HCT116 (cell line): ENCODE data around the gene TMCC1. TPM values are rescaled to one million over a fixed set of nuclear protein-coding genes. Genes with fewer than 3 reads are reported as not detected.

Experiments
- ATAC-seq: fragments of 200-7000 bp; cut with Tn5 transposase; 2 replicates; pipeline ENCODE4 v1.9.1; 2020; ENCODE audit warnings: mild to moderate bottlenecking, moderate library complexity
- BruUV-seq: library from RNA; stranded (reverse); fragments of 400-500 nt; replicated peaks from 2 replicates; lab custom pipeline; 2021; lab: Mats Ljungman, UMichigan
- CTCF ChIA-PET: fragments of 300-600 bp; sonication (Branson Sonifier 250); formaldehyde crosslinking; loops from one replicate; lab custom pipeline; 2021; ENCODE audit warnings: antibody characterized with exemption; lab: Charles Lee
- POLR2A ChIA-PET: fragments of 300-600, 350-600 bp; sonication (Branson Sonifier 250); formaldehyde crosslinking; loops from one replicate; lab custom pipeline; 2021; ENCODE audit warnings: antibody characterized with exemption; lab: Charles Lee
- RAD21 ChIA-PET, 2 experiments: fragments of 300-600 bp; sonication (Branson Sonifier 250); formaldehyde crosslinking; loops; one replicate each; lab custom pipeline; 2023; ENCODE audit warnings: low total read pairs in 2 of 2; ENCODE audit not compliant: uncharacterized antibody in 2 of 2, unreplicated experiment in 2 of 2, low non-redundant PET in 1 of 2; lab: Charles Lee
- DNase-seq: peaks from one replicate; pipeline ENCODE4 v3.0.0-alpha.2; 2010; ENCODE audit warnings: low read depth, low spot score
- H2AFZ ChIP-seq: fragments of 200-600 bp; shearing (Covaris generic), sonication (generic); 2 replicates; pipeline ENCODE4 v1.6.1; 2017; ENCODE audit warnings: low read depth, mixed run types, mixed read lengths, antibody characterized with exemption, low read length; ENCODE audit not compliant: poor library complexity, severe bottlenecking
- H3K27ac ChIP-seq: 2 replicates; pipeline ENCODE4 v1.5.1; 2012; ENCODE audit warnings: low read depth, low read length
- H3K27me3 ChIP-seq: fragments of 200-600 bp; sonication (generic); 2 replicates; pipeline ENCODE4 v1.6.1; 2016; ENCODE audit warnings: mixed run types, low read length, mixed read lengths; ENCODE audit not compliant: insufficient read depth
- H3K36me3 ChIP-seq, 2 experiments: fragments of 200-500 bp in 1 of 2; fragments of 200-600 bp in 1 of 2; sonication (Bioruptor generic) in 1 of 2; sonication (generic) in 1 of 2; 2 replicates each; pipeline versions ENCODE4 v1.5.1 to v1.6.1; 2014 to 2016; ENCODE audit warnings: low read length in 2 of 2, inconsistent platforms in 1 of 2, mixed read lengths in 1 of 2, mixed run types in 1 of 2; ENCODE audit not compliant: insufficient read depth in 2 of 2, control insufficient read depth in 1 of 2
- H3K4me1 ChIP-seq, 2 experiments: fragments of 200-600 bp in 1 of 2; sonication (generic) in 1 of 2; 2 replicates each; pipeline versions ENCODE4 v1.5.1 to v1.6.1; 2012 to 2017; ENCODE audit warnings: low read length in 2 of 2, inconsistent platforms in 1 of 2, mild to moderate bottlenecking in 1 of 2, mixed read lengths in 1 of 2, mixed run types in 1 of 2, moderate library complexity in 1 of 2; ENCODE audit not compliant: insufficient read depth in 2 of 2, control insufficient read depth in 1 of 2
- H3K4me2 ChIP-seq: fragments of 200-600 bp; sonication (generic); 2 replicates; pipeline ENCODE4 v1.6.1; 2017; ENCODE audit warnings: mixed run types, low read length, mixed read lengths
- H3K4me3 ChIP-seq, 2 experiments: fragments of 200-600 bp in 1 of 2; sonication (generic) in 1 of 2; replicated peaks in 1 of 2; 2 replicates each; pipeline ENCODE4 v1.5.1; 2011 to 2016; ENCODE audit warnings: low read length in 2 of 2, control low read depth in 1 of 2, low read depth in 1 of 2, mild to moderate bottlenecking in 1 of 2, mixed read lengths in 1 of 2, mixed run types in 1 of 2
- H3K79me2 ChIP-seq: fragments of 200-600 bp; sonication (generic); 2 replicates; pipeline ENCODE4 v1.6.1; 2017; ENCODE audit warnings: mild to moderate bottlenecking, mixed run types, low read length, moderate library complexity, mixed read lengths; ENCODE audit not compliant: insufficient read depth
- H3K9ac ChIP-seq: fragments of 200-600 bp; sonication (generic); 2 replicates; pipeline ENCODE4 v1.6.1; 2016; ENCODE audit warnings: low read length, mixed read lengths
- H3K9me2 ChIP-seq: fragments of 200-600 bp; sonication (generic), shearing (Covaris generic); 2 replicates; pipeline ENCODE4 v1.6.1; 2017; ENCODE audit warnings: mixed run types, mild to moderate bottlenecking, moderate library complexity; ENCODE audit not compliant: insufficient read depth
- H3K9me3 ChIP-seq, 2 experiments: fragments of 200-500 bp in 1 of 2; fragments of 200-600 bp in 1 of 2; sonication (Bioruptor generic) in 1 of 2; sonication (generic) in 1 of 2; 2 replicates each; pipeline ENCODE4 v1.6.1; 2014 to 2017; ENCODE audit warnings: low read length in 2 of 2, mixed read lengths in 2 of 2, inconsistent platforms in 1 of 2, low read depth in 1 of 2, mild to moderate bottlenecking in 1 of 2, mixed run types in 1 of 2, moderate library complexity in 1 of 2; ENCODE audit not compliant: control insufficient read depth in 1 of 2, insufficient read depth in 1 of 2
- H4K20me1 ChIP-seq: fragments of 200-600 bp; sonication (generic), shearing (Covaris generic); 2 replicates; pipeline ENCODE4 v1.6.1; 2017; ENCODE audit warnings: mixed run types, mild to moderate bottlenecking, moderate library complexity; ENCODE audit not compliant: insufficient read depth
- CEBPB ChIP-seq: IDR thresholded peaks from 2 replicates; pipeline ENCODE4 v1.6.1; 2012; ENCODE audit warnings: low read depth
- EGR1 ChIP-seq: IDR thresholded peaks from 2 replicates; pipeline ENCODE4 v1.6.1; 2012; ENCODE audit warnings: low read depth
- ELF1 ChIP-seq: IDR thresholded peaks from 2 replicates; pipeline ENCODE4 v1.6.1; 2012; ENCODE audit warnings: low read depth, borderline replicate concordance
- EZH2 ChIP-seq: fragments of 200-600 bp; sonication (generic); IDR thresholded peaks from 2 replicates; pipeline ENCODE4 v1.6.1; 2017; ENCODE audit warnings: antibody characterized with exemption, mixed run types
- FOSL1 ChIP-seq: IDR thresholded peaks from 2 replicates; pipeline ENCODE4 v1.6.1; 2012; ENCODE audit warnings: low read depth
- JUND ChIP-seq: IDR thresholded peaks from 2 replicates; pipeline ENCODE4 v1.6.1; 2012
- POLR2A ChIP-seq: IDR thresholded peaks from 2 replicates; pipeline ENCODE4 v1.7.0; 2011; ENCODE audit warnings: borderline replicate concordance; ENCODE audit not compliant: insufficient read depth, insufficient read length; ENCODE audit errors: extremely low read depth
- POLR2AphosphoS5 ChIP-seq: IDR thresholded peaks from 2 replicates; pipeline ENCODE4 v1.6.1; 2011; ENCODE audit warnings: mild to moderate bottlenecking, low read depth, low read length, moderate library complexity
- RAD21 ChIP-seq: IDR thresholded peaks from 2 replicates; pipeline ENCODE4 v1.6.1; 2012; ENCODE audit warnings: low read depth, mild to moderate bottlenecking
- SIN3A ChIP-seq: IDR thresholded peaks from 2 replicates; pipeline ENCODE4 v1.6.1; 2012; ENCODE audit warnings: low read depth
- SRF ChIP-seq: IDR thresholded peaks from 2 replicates; pipeline ENCODE4 v1.6.1; 2012; ENCODE audit warnings: low read depth
- TCF7L2 ChIP-seq: IDR thresholded peaks from 2 replicates; pipeline ENCODE4 v1.7.0; 2011; ENCODE audit warnings: borderline replicate concordance, inconsistent platforms; ENCODE audit not compliant: insufficient read depth, insufficient read length; ENCODE audit errors: extremely low read depth
- YY1 ChIP-seq: IDR thresholded peaks from 2 replicates; pipeline ENCODE4 v1.6.1; 2011; ENCODE audit warnings: low read length, low read depth, moderate library complexity, mild to moderate bottlenecking; ENCODE audit not compliant: insufficient replicate concordance; ENCODE audit errors: extremely low read depth
- ZFX ChIP-seq: fragments of 450-650 bp; IDR thresholded peaks from 2 replicates; pipeline ENCODE4 v1.6.1; 2017
- ZNF274 ChIP-seq: fragments of 200-500 bp; sonication (Bioruptor generic); IDR thresholded peaks from 2 replicates; pipeline ENCODE4 v1.6.1; 2014; ENCODE audit warnings: mild to moderate bottlenecking, low read depth, low read length, inconsistent platforms
- intact Hi-C: fragments of 100-400 bp; cut with micrococcal nuclease; formaldehyde crosslinking; loops from 2 replicates; pipeline ENCODE4 v1.10.0; 2022
- total RNA-seq: library from RNA; stranded (reverse); gene quantifications from one replicate; pipeline ENCODE4 v1.2.1, GENCODE V29; 2021; ENCODE audit not compliant: unreplicated experiment
- TF ChIP-seq, protein P1 (sequence below): IDR thresholded peaks from 2 replicates; pipeline ENCODE4 v1.6.1; 2012
- TF ChIP-seq, protein P2 (sequence below): IDR thresholded peaks from 2 replicates; pipeline ENCODE4 v1.6.1; 2012
- TF ChIP-seq, protein P3 (sequence below): IDR thresholded peaks from 2 replicates; pipeline ENCODE4 v1.6.1; 2011; ENCODE audit warnings: mild to moderate bottlenecking, low read length, moderate library complexity; ENCODE audit not compliant: insufficient replicate concordance; ENCODE audit errors: extremely low read depth
- TF ChIP-seq, protein P4 (sequence below): IDR thresholded peaks from 2 replicates; pipeline ENCODE4 v1.6.1; 2012; ENCODE audit warnings: low read depth

The TMCC1 gene
- total RNA-seq, 1 experiment from 2014 or later, result 32.5 TPM

DNA sequence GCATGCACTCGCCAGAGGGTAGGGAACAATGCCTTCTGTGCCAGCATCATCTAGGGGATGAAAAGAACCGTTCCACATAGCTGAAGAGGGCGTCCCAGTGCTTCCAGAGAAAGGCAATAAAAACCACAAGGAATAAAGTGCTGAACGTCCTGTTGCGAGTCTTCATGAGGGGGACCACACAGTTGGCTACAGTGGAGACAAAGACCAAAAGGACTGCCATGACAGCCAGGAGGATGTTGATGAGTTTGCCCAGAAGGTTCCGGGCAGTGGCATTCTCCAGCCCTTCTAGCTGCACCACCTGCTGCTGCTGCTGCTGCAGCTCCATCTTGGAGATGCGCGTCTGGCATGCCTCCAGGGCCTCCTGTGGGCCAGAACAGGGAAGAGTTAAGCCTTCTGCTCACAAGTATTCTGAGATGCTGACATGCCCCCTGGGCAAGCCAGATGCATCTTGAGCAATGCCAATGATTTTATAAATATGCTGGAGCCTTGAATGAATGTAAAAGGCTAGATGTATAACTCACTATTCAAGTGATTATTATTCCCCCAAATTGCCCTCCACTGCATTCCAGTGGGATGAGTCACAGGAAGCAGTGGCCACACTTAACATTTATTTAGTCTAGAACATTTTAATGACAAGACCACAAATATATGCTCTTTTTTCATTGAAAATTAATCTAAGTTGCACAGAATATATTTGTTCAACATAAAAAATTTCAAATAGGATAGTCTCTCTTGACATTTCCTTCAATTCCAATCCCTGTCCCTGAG, 241.9 kb downstream of the TMCC1 start:
- BruUV-seq, result no TSS peak
- TF ChIP-seq POLR2A (no peak), CEBPB (peak; percentile 73), ELF1 (no peak), EZH2 (no peak), YY1 (no peak), TCF7L2 (no peak), RAD21 (peak; percentile 67), SRF (peak; percentile 29; the same call in 1 of the 2 replicates), FOSL1 (peak; percentile 87), JUND (peak; percentile 87), ZNF274 (no peak), EGR1 (no peak), SIN3A (peak; percentile 53; the same call in 1 of the 2 replicates), ZFX (no peak), POLR2AphosphoS5 (no peak)
- TF ChIP-seq, protein P1, sequence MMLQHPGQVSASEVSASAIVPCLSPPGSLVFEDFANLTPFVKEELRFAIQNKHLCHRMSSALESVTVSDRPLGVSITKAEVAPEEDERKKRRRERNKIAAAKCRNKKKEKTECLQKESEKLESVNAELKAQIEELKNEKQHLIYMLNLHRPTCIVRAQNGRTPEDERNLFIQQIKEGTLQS, result no peak; the same call in 1 of the 2 replicates
- TF ChIP-seq, protein P2, sequence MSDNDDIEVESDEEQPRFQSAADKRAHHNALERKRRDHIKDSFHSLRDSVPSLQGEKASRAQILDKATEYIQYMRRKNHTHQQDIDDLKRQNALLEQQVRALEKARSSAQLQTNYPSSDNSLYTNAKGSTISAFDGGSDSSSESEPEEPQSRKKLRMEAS, result peak; percentile 59; the same call in 1 of the 2 replicates
- TF ChIP-seq, protein P3, sequence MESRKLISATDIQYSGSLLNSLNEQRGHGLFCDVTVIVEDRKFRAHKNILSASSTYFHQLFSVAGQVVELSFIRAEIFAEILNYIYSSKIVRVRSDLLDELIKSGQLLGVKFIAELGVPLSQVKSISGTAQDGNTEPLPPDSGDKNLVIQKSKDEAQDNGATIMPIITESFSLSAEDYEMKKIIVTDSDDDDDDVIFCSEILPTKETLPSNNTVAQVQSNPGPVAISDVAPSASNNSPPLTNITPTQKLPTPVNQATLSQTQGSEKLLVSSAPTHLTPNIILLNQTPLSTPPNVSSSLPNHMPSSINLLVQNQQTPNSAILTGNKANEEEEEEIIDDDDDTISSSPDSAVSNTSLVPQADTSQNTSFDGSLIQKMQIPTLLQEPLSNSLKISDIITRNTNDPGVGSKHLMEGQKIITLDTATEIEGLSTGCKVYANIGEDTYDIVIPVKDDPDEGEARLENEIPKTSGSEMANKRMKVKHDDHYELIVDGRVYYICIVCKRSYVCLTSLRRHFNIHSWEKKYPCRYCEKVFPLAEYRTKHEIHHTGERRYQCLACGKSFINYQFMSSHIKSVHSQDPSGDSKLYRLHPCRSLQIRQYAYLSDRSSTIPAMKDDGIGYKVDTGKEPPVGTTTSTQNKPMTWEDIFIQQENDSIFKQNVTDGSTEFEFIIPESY, result no peak
- TF ChIP-seq, protein P4, sequence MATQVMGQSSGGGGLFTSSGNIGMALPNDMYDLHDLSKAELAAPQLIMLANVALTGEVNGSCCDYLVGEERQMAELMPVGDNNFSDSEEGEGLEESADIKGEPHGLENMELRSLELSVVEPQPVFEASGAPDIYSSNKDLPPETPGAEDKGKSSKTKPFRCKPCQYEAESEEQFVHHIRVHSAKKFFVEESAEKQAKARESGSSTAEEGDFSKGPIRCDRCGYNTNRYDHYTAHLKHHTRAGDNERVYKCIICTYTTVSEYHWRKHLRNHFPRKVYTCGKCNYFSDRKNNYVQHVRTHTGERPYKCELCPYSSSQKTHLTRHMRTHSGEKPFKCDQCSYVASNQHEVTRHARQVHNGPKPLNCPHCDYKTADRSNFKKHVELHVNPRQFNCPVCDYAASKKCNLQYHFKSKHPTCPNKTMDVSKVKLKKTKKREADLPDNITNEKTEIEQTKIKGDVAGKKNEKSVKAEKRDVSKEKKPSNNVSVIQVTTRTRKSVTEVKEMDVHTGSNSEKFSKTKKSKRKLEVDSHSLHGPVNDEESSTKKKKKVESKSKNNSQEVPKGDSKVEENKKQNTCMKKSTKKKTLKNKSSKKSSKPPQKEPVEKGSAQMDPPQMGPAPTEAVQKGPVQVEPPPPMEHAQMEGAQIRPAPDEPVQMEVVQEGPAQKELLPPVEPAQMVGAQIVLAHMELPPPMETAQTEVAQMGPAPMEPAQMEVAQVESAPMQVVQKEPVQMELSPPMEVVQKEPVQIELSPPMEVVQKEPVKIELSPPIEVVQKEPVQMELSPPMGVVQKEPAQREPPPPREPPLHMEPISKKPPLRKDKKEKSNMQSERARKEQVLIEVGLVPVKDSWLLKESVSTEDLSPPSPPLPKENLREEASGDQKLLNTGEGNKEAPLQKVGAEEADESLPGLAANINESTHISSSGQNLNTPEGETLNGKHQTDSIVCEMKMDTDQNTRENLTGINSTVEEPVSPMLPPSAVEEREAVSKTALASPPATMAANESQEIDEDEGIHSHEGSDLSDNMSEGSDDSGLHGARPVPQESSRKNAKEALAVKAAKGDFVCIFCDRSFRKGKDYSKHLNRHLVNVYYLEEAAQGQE, result no peak

More for the DNA sequence above, 241.9 kb downstream of the TMCC1 start:
- peak overlapping the region in 1 of 2 experiments; percentile 14; a peak in 1 of 4 replicates for H3K4me3 ChIP-seq
- no peaks in the 10 kb centered on the region for H4K20me1 ChIP-seq
- H3K79me2 ChIP-seq, result peaks cover 8% of the 10 kb centered on the region; the same call in 1 of the 2 replicates
- ATAC-seq (peak; percentile 82), DNase-seq (peak; percentile 59)
- RAD21 ChIA-PET, result interaction anchor here in 1 of 2 experiments (0.7 to 0.9 kb wide), 2 partner anchors 100 to 143 kb away, joined by 3 to 4 read pairs; no protein-coding TSS in a partner anchor
- no peaks in the 10 kb centered on the region for H3K27me3 ChIP-seq
- no peak overlapping the region for H3K9ac ChIP-seq
- no peaks in the 10 kb centered on the region for H3K9me2 ChIP-seq
- H3K4me1 ChIP-seq, result peaks cover 48 to 55% of the 10 kb centered on the region in 2 experiments
- H3K27ac ChIP-seq, result peak overlapping the region; percentile 77
- H3K4me2 ChIP-seq, result peak overlapping the region; percentile 66
- CTCF ChIA-PET, result interaction anchor here (0.6 to 1.2 kb wide), 4 partner anchors 157 to 291 kb away, joined by 3 to 11 read pairs (median 3); no protein-coding TSS in a partner anchor
- H2AFZ ChIP-seq, result no peak overlapping the region
- no peaks in the 10 kb centered on the region for H3K9me3 ChIP-seq
- peaks cover 5 to 7% of the 10 kb centered on the region in 2 experiments; a peak in 1 of 4 replicates for H3K36me3 ChIP-seq
- intact Hi-C loops, result no loop called here
- POLR2A ChIA-PET, result interaction anchor here (0.6 kb wide), 1 partner anchor 26 kb away, joined by 3 read pairs; no protein-coding TSS in a partner anchor
